ENCODE measurements around the gene ELMO3. TPM values are rescaled to one million over a fixed set of nuclear protein-coding genes. Genes with fewer than 3 reads are reported as not detected.
A peak's percentile ranks its signal among the peaks of the same experiment; 100 is the strongest.

Gene ELMO3
- total and polyA plus RNA-seq, 4 donors, result 6.5 to 22.5 (median 15.5) TPM

- peak overlapping the region; percentile 96 to 98 for H3K27ac ChIP-seq (ENCODE audit: low read depth in 1 of 2, low read length in 1 of 2)
- 0% methylated on average over 25 to 26 of the region's 26 CpGs for WGBS, 2 donors
- no peak for TF ChIP-seq CTCF (IDR thresholded peaks at IDR 0.05; ENCODE audit: control extremely low read depth, extremely low read depth)
- no peaks in the 10 kb centered on the region for H3K9me3 ChIP-seq (ENCODE audit: control insufficient read depth in 4 of 4, insufficient read depth in 3 of 4, low read length in 3 of 4)
- H3K4me1 ChIP-seq (ENCODE audit: control insufficient read depth in 5 of 5, insufficient read depth in 5 of 5, low read length in 5 of 5), result peaks cover 10 to 67% (median 35%) of the 10 kb centered on the region in 5 donors
- peak; percentile 43 for ATAC-seq (ENCODE audit: insufficient read depth, low FRiP score)
- H3K4me3 ChIP-seq, result peak overlapping the region; percentile 90
- DNase-seq, result peak; percentile 56 to 72 (median 66)
- peaks cover 0 to 21% (median 2%) of the 10 kb centered on the region in 4 donors for H3K36me3 ChIP-seq (ENCODE audit: control insufficient read depth in 4 of 4, insufficient read depth in 4 of 4, low read length in 4 of 4)
- peak overlapping the region; percentile 50 to 75 for H3K9ac ChIP-seq (ENCODE audit: insufficient read depth in 1 of 2, low read length in 2 of 2)
- H3K27me3 ChIP-seq (ENCODE audit: control insufficient read depth in 3 of 3, insufficient read depth in 3 of 3, low read length in 2 of 3), result no peaks in the 10 kb centered on the region
Measured at GRCh38 chr16:67246756-67247191, 47.8 kb downstream of the ELMO3 start.

- WGBS, 2 donors, result 0% methylated on average over 60 of the region's 60 CpGs
- no peak for TF ChIP-seq CTCF (IDR thresholded peaks at IDR 0.05; ENCODE audit: control extremely low read depth, extremely low read depth)
- H3K27ac ChIP-seq (ENCODE audit: low read depth in 1 of 2, low read length in 1 of 2), result peak within 1 kb of the TSS; percentile 96 to 98
- peak within 1 kb of the TSS; percentile 50 to 75 for H3K9ac ChIP-seq (ENCODE audit: insufficient read depth in 1 of 2, low read length in 2 of 2)
- ATAC-seq (ENCODE audit: insufficient read depth, low FRiP score) (peak; percentile 80), DNase-seq (peak; percentile 97 to 98 (median 98))
- peaks cover 10 to 61% (median 29%) of the 10 kb centered on the region in 5 donors for H3K4me1 ChIP-seq (ENCODE audit: control insufficient read depth in 5 of 5, insufficient read depth in 5 of 5, low read length in 5 of 5)
- peaks cover 0 to 16% (median 2%) of the 10 kb centered on the region in 4 donors for H3K36me3 ChIP-seq (ENCODE audit: control insufficient read depth in 4 of 4, insufficient read depth in 4 of 4, low read length in 4 of 4)
- peak within 1 kb of the TSS; percentile 90 for H3K4me3 ChIP-seq
- no peaks in the 10 kb centered on the region for H3K9me3 ChIP-seq (ENCODE audit: control insufficient read depth in 4 of 4, insufficient read depth in 3 of 4, low read length in 3 of 4)
- no peaks in the 10 kb centered on the region for H3K27me3 ChIP-seq (ENCODE audit: control insufficient read depth in 3 of 3, insufficient read depth in 3 of 3, low read length in 2 of 3)
Measured at GRCh38 chr16:67247192-67248072, 48.5 kb downstream of the ELMO3 start, which contains the start of gene FHOD1. FHOD1 (minus strand) TSS chr16:67247481; CDS start chr16:67247410, 71 bp downstream.

- DNase-seq, result no peak
- H3K4me3 ChIP-seq, result peak overlapping the region; percentile 31
- H3K4me1 ChIP-seq (ENCODE audit: control insufficient read depth in 5 of 5, insufficient read depth in 5 of 5, low read length in 5 of 5), result peaks cover 10 to 56% (median 28%) of the 10 kb centered on the region in 5 donors
- 5 to 6% methylated on average over 7 of the region's 7 CpGs for WGBS, 2 donors
- ATAC-seq (ENCODE audit: insufficient read depth, low FRiP score), result no peak
- H3K9ac ChIP-seq (ENCODE audit: insufficient read depth in 1 of 2, low read length in 2 of 2), result peak overlapping the region in 1 of 2 donors; percentile 23
- no peak for TF ChIP-seq CTCF (IDR thresholded peaks at IDR 0.05; ENCODE audit: control extremely low read depth, extremely low read depth)
- H3K27ac ChIP-seq (ENCODE audit: low read depth in 1 of 2, low read length in 1 of 2), result no peak overlapping the region
- H3K27me3 ChIP-seq (ENCODE audit: control insufficient read depth in 3 of 3, insufficient read depth in 3 of 3, low read length in 2 of 3), result no peaks in the 10 kb centered on the region
- H3K9me3 ChIP-seq (ENCODE audit: control insufficient read depth in 4 of 4, insufficient read depth in 3 of 4, low read length in 3 of 4), result no peaks in the 10 kb centered on the region
- peaks cover 0 to 20% (median 2%) of the 10 kb centered on the region in 4 donors for H3K36me3 ChIP-seq (ENCODE audit: control insufficient read depth in 4 of 4, insufficient read depth in 4 of 4, low read length in 4 of 4)
Measured at GRCh38 chr16:67248073-67248400, 49.1 kb downstream of the ELMO3 start.

All from lung (tissue), 12 donors.